ACC112 (cell line): Measurements from ENCODE around the gene MYH7B.

Experiments used
- H2AFZ ChIP-seq: fragments of 200-600 bp; sonication (generic); one replicate; pipeline ENCODE4 v1.6.0; 2017; ENCODE audit warnings: antibody characterized with exemption, low read length; ENCODE audit not compliant: unreplicated experiment
- H3K27ac ChIP-seq: fragments of 200-600 bp; sonication (generic); 2 replicates; pipeline ENCODE4 v1.5.1; 2014; ENCODE audit warnings: low read depth, mild to moderate bottlenecking, antibody characterized with exemption, low read length, moderate library complexity
- H3K27me3 ChIP-seq: fragments of 200-600 bp; sonication (generic); 2 replicates; pipeline ENCODE4 v1.6.1; 2014; ENCODE audit warnings: mild to moderate bottlenecking, antibody characterized with exemption, low read length, moderate library complexity, mixed read lengths; ENCODE audit not compliant: insufficient read depth
- H3K36me3 ChIP-seq: fragments of 200-600 bp; sonication (generic); 2 replicates; pipeline ENCODE4 v1.6.1; 2016; ENCODE audit warnings: mild to moderate bottlenecking, antibody characterized with exemption, low read length, moderate library complexity, mixed read lengths; ENCODE audit not compliant: insufficient read depth
- H3K4me1 ChIP-seq: fragments of 200-600 bp; sonication (generic); one replicate; pipeline ENCODE4 v1.6.1; 2016; ENCODE audit warnings: low read length, mixed read lengths; ENCODE audit not compliant: insufficient read depth, unreplicated experiment, control insufficient read depth
- H3K4me3 ChIP-seq: fragments of 200-600 bp; sonication (generic); 2 replicates; pipeline ENCODE4 v1.5.1; 2014; ENCODE audit warnings: mild to moderate bottlenecking, low read depth, low read length
- H3K79me2 ChIP-seq: fragments of 200-600 bp; sonication (generic); one replicate; pipeline ENCODE4 v1.6.0; 2016; ENCODE audit warnings: low read length; ENCODE audit not compliant: control insufficient read depth, unreplicated experiment, insufficient read depth

Gene MYH7B

GRCh38 chr20:34943808-34944567 lies 11.7 kb upstream of the MYH7B start:
- H3K27ac ChIP-seq, result no peak overlapping the region
- no peak overlapping the region for H3K4me3 ChIP-seq
- H3K36me3 ChIP-seq, result peaks cover 10% of the 10 kb centered on the region; the same call in 1 of the 2 replicates

GRCh38 chr20:34945315-34946077 lies 10.2 kb upstream of the MYH7B start:
- H3K79me2 ChIP-seq, result no peaks in the 10 kb centered on the region
- H3K27me3 ChIP-seq, result no peaks in the 10 kb centered on the region
- no peak overlapping the region for H3K4me3 ChIP-seq
- H3K36me3 ChIP-seq, result peaks cover 8% of the 10 kb centered on the region; the same call in 1 of the 2 replicates
- H3K4me1 ChIP-seq, result peaks cover 14% of the 10 kb centered on the region
- no peak overlapping the region for H2AFZ ChIP-seq
- no peak overlapping the region for H3K27ac ChIP-seq

More at GRCh38 chr20:34943808-34944567, 11.7 kb upstream of the MYH7B start:
- Histone ChIP-seq H3K27me3 (no peaks in the 10 kb centered on the region), H3K79me2 (no peaks in the 10 kb centered on the region), H2AFZ (no peak overlapping the region), H3K4me1 (peaks cover 14% of the 10 kb centered on the region)

GRCh38 chr20:34946661-34947060 lies 9.0 kb upstream of the MYH7B start:
- H3K4me1 ChIP-seq, result peaks cover 8% of the 10 kb centered on the region
- no peak overlapping the region for H2AFZ ChIP-seq
- peaks cover 8% of the 10 kb centered on the region; the same call in 1 of the 2 replicates for H3K36me3 ChIP-seq
- no peak overlapping the region for H3K27ac ChIP-seq
- H3K4me3 ChIP-seq, result no peak overlapping the region
- no peaks in the 10 kb centered on the region for H3K27me3 ChIP-seq
- peaks cover 3% of the 10 kb centered on the region for H3K79me2 ChIP-seq

GRCh38 chr20:34947336-34947735 lies 8.3 kb upstream of the MYH7B start:
- Histone ChIP-seq H3K4me1 (peaks cover 7% of the 10 kb centered on the region), H3K36me3 (peaks cover 7% of the 10 kb centered on the region; the same call in 1 of the 2 replicates), H3K27ac (no peak overlapping the region)

GRCh38 chr20:34948030-34948429 lies 7.6 kb upstream of the MYH7B start:
- H3K36me3 ChIP-seq, result 0 out of 2 replicates have a peak, but pooled peaks cover under 1% of the 10 kb centered on the region
- no peak overlapping the region for H3K27ac ChIP-seq
- no peaks in the 10 kb centered on the region for H3K27me3 ChIP-seq

More at GRCh38 chr20:34947336-34947735, 8.3 kb upstream of the MYH7B start:
- Histone ChIP-seq H3K4me3 (no peak overlapping the region), H2AFZ (no peak overlapping the region), H3K27me3 (no peaks in the 10 kb centered on the region), H3K79me2 (peaks cover 7% of the 10 kb centered on the region)

GRCh38 chr20:34949120-34949519 lies 6.5 kb upstream of the MYH7B start:
- Histone ChIP-seq H3K4me1 (peaks cover 12% of the 10 kb centered on the region), H3K27me3 (no peaks in the 10 kb centered on the region), H3K79me2 (peaks cover 16% of the 10 kb centered on the region)

More at GRCh38 chr20:34948030-34948429, 7.6 kb upstream of the MYH7B start:
- Histone ChIP-seq H3K4me1 (peaks cover 11% of the 10 kb centered on the region), H3K79me2 (peaks cover 9% of the 10 kb centered on the region), H2AFZ (no peak overlapping the region), H3K4me3 (no peak overlapping the region)

GRCh38 chr20:34951252-34951651 lies 4.4 kb upstream of the MYH7B start:
- H3K27ac ChIP-seq, result no peak overlapping the region
- no peak overlapping the region for H2AFZ ChIP-seq
- H3K36me3 ChIP-seq, result no peaks in the 10 kb centered on the region
- H3K4me1 ChIP-seq, result peaks cover 7% of the 10 kb centered on the region
- H3K4me3 ChIP-seq, result no peak overlapping the region
- no peaks in the 10 kb centered on the region for H3K27me3 ChIP-seq
- H3K79me2 ChIP-seq, result peaks cover 24% of the 10 kb centered on the region

More at GRCh38 chr20:34949120-34949519, 6.5 kb upstream of the MYH7B start:
- no peaks in the 10 kb centered on the region for H3K36me3 ChIP-seq
- no peak overlapping the region for H2AFZ ChIP-seq
- no peak overlapping the region for H3K27ac ChIP-seq
- H3K4me3 ChIP-seq, result no peak overlapping the region

GRCh38 chr20:34951652-34952051 lies 4.0 kb upstream of the MYH7B start:
- H2AFZ ChIP-seq, result no peak overlapping the region

GRCh38 chr20:34952671-34953070 lies 3.0 kb upstream of the MYH7B start:
- Histone ChIP-seq H3K36me3 (no peaks in the 10 kb centered on the region), H3K79me2 (peaks cover 24% of the 10 kb centered on the region), H2AFZ (no peak overlapping the region), H3K27me3 (no peaks in the 10 kb centered on the region), H3K4me1 (peaks cover 7% of the 10 kb centered on the region), H3K27ac (no peak overlapping the region), H3K4me3 (no peak overlapping the region)

More at GRCh38 chr20:34951652-34952051, 4.0 kb upstream of the MYH7B start:
- Histone ChIP-seq H3K36me3 (no peaks in the 10 kb centered on the region), H3K27ac (no peak overlapping the region), H3K27me3 (no peaks in the 10 kb centered on the region), H3K4me1 (peaks cover 7% of the 10 kb centered on the region), H3K79me2 (peaks cover 24% of the 10 kb centered on the region), H3K4me3 (no peak overlapping the region)

GRCh38 chr20:34953960-34954359 lies 1.7 kb upstream of the MYH7B start:
- Histone ChIP-seq H3K4me1 (peaks cover 7% of the 10 kb centered on the region), H3K27ac (no peak overlapping the region), H3K27me3 (no peaks in the 10 kb centered on the region), H3K79me2 (peaks cover 24% of the 10 kb centered on the region), H2AFZ (no peak overlapping the region), H3K4me3 (no peak overlapping the region), H3K36me3 (no peaks in the 10 kb centered on the region)
